ENCODE results near the gene DCAF6. TPM values are rescaled to one million over a fixed set of nuclear protein-coding genes. Genes with fewer than 3 reads are reported as not detected.

The DCAF6 gene
- total RNA-seq, 1 donor from 2014 or later = 28.6 TPM

DNA sequence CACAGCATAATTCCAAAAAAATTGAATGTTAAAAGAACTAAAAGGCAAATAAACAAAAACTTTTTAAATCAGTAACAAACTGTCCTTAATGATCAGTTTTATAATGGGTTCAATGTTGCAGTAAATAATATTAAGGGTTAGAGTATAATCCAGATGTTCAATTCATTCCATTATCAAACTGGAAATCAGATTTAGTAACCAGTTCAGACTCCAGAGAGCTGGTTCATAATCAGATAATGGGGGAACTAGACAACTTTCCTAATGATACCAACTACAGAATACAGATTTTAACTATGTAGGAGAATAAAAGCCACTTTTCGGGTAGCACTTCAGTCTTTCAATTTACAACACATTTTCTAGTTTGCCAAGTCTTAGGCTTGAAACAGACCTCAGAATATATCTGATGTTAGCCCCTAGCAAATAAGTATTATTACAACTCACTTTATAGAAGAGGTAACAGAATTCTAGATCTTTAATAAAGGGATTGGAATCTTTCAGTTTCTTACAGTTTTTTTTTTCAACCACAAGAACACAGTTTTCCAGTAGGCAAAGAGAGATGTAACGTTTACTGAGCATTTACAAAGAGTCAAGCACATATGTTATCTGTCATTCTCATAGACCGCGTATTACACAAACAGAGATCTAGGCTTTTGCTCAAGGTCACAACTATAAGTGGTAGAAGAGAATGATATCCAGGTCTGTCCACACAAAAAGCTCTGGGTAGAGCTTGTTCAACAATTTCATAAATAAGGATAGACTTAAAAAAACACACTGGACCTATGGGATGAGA lies 1.9 kb upstream of the DCAF6 start:
- H2AFZ ChIP-seq (replicated peaks) = no peak overlapping the region
- H3K27ac Mint-ChIP-seq = peak overlapping the region; percentile 97
- peaks cover 2% of the 10 kb centered on the region for H3K36me3 Mint-ChIP-seq
- no peak for DNase-seq (ENCODE audit: low spot score)
- peaks cover 29% of the 10 kb centered on the region for H3F3A ChIP-seq (ENCODE audit: low read depth)
- H3K9ac ChIP-seq = peak overlapping the region; percentile 57
- no peaks in the 10 kb centered on the region for H3K27me3 ChIP-seq
- peak overlapping the region; percentile 80 for H3K4me2 ChIP-seq
- peaks cover 47% of the 10 kb centered on the region for H3K79me2 ChIP-seq (ENCODE audit: low read depth)
- H3K4me3 ChIP-seq = peak overlapping the region; percentile 81
- no peaks in the 10 kb centered on the region for H3K27me3 Mint-ChIP-seq (ENCODE audit: insufficient read depth, low read depth)
- TF ChIP-seq EZH2phosphoT487 (IDR thresholded peaks at IDR 0.05) (no peak), EZH2 (IDR thresholded peaks at IDR 0.05) (no peak)
- TF ChIP-seq, protein P1, sequence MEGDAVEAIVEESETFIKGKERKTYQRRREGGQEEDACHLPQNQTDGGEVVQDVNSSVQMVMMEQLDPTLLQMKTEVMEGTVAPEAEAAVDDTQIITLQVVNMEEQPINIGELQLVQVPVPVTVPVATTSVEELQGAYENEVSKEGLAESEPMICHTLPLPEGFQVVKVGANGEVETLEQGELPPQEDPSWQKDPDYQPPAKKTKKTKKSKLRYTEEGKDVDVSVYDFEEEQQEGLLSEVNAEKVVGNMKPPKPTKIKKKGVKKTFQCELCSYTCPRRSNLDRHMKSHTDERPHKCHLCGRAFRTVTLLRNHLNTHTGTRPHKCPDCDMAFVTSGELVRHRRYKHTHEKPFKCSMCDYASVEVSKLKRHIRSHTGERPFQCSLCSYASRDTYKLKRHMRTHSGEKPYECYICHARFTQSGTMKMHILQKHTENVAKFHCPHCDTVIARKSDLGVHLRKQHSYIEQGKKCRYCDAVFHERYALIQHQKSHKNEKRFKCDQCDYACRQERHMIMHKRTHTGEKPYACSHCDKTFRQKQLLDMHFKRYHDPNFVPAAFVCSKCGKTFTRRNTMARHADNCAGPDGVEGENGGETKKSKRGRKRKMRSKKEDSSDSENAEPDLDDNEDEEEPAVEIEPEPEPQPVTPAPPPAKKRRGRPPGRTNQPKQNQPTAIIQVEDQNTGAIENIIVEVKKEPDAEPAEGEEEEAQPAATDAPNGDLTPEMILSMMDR (IDR thresholded peaks at IDR 0.05) = no peak
- H3K9me3 ChIP-seq (ENCODE audit: low read depth) = no peaks in the 10 kb centered on the region
- H3K4me3 Mint-ChIP-seq = peak overlapping the region; percentile 97
- H3K36me3 ChIP-seq = no peaks in the 10 kb centered on the region
- H4K20me1 ChIP-seq (ENCODE audit: low read depth) = peaks cover 4% of the 10 kb centered on the region
- peaks cover 21% of the 10 kb centered on the region for H3K4me1 Mint-ChIP-seq
- no peak overlapping the region for H3K27ac ChIP-seq
- H3K9me3 Mint-ChIP-seq = no peaks in the 10 kb centered on the region
- H3K4me1 ChIP-seq = peaks cover 17% of the 10 kb centered on the region

DNA sequence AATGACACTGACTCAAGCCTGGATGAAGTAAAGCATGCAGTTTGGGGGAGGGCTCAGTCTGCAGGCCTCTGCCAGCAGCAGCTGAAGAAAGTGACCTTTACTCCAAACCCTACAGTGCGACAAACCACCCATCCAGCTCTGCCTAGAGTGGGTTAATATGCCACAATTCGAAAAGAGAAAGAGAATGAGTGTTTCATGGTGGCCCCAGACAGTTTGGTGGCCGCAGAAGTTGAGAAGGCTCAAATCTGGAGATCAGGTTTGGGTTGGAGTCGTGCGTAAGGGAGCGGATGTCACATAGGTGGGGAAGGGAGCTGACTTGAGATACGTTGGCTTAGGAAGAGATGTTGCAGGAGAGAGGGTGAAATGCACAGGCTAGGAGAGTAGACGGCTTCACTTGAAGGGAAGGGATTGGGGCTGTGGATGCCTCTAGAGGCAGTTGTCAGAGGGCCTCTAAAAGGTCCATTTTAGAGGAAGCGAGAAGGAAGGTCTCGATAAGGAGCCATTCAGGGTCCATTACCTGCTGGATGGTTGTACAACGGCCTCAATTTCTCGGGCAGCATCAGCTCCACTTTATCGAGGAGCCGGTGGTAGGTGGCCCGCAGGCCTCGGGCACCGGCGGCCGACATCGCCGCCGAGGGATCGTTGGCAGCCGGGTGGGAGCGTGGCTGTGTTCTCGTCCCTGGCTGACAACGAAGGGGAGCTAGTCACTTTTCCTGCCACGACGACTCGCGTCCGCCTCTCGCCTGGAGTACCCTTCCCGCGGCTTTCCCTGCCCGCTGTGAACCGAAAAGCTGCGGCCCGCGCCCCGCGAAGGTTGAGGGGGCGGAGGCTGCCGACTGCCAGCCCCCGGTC lies 1.0 kb upstream of the DCAF6 start:
- peaks cover 29% of the 10 kb centered on the region for H3F3A ChIP-seq (ENCODE audit: low read depth)
- peak overlapping the region; percentile 81 for H3K4me3 ChIP-seq
- H3K27me3 ChIP-seq = no peaks in the 10 kb centered on the region
- Mint-ChIP-seq H3K27me3 (ENCODE audit: insufficient read depth, low read depth) (no peaks in the 10 kb centered on the region), H3K27ac (peak overlapping the region; percentile 97), H3K36me3 (peaks cover 2% of the 10 kb centered on the region), H3K4me1 (peaks cover 21% of the 10 kb centered on the region), H3K9me3 (no peaks in the 10 kb centered on the region), H3K4me3 (peak overlapping the region; percentile 97)
- TF ChIP-seq, protein P1 (IDR thresholded peaks at IDR 0.05) = no peak
- TF ChIP-seq EZH2phosphoT487 (IDR thresholded peaks at IDR 0.05) = no peak
- TF ChIP-seq EZH2 (IDR thresholded peaks at IDR 0.05) = peak; percentile 8
- H3K27ac ChIP-seq = no peak overlapping the region
- peak overlapping the region; percentile 65 for H2AFZ ChIP-seq (replicated peaks)
- no peaks in the 10 kb centered on the region for H3K9me3 ChIP-seq (ENCODE audit: low read depth)
- H3K79me2 ChIP-seq (ENCODE audit: low read depth) = peaks cover 53% of the 10 kb centered on the region
- H4K20me1 ChIP-seq (ENCODE audit: low read depth) = peaks cover 4% of the 10 kb centered on the region
- DNase-seq (ENCODE audit: low spot score) = no peak
- peak overlapping the region; percentile 80 for H3K4me2 ChIP-seq
- H3K36me3 ChIP-seq = no peaks in the 10 kb centered on the region
- peak overlapping the region; percentile 57 for H3K9ac ChIP-seq
- H3K4me1 ChIP-seq = peaks cover 17% of the 10 kb centered on the region

DNA sequence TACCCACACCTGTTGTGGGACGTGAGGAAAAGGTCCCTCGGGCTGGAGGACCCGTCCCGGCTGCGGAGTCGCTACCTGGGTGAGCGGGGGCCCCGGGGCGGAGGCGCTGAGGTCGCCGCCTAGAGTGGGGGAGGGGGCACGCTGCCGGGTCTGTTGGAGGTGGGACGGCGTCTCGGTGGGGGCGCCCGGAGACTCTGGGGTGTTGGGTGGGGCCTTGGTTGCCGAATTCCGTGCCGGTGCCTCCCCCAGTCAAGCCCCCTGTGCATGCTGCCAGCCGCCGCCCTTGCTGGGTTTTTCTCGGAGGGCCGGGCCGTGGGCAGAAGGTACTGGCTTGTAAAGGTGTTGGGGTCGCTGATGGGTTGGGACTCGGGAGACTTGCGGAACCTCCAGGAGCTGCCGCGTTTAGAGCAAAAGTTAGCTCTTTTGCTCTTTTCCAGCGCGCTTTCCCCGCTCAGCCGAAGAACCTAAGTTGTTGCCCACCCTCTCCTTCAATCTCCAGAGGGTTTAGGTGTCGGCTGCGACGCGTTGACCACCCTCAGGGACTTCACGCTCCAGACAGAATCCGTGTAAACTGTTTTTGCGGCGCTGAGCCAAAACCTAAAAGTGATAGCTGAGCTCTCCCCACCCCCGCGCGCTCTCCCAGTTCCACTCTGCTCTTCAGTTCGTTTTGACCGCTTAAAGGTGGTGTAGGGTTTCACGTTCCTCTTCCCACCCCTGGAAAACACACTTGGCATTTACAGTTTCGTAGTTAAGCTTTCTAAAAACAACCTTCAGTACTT lies 636 bp downstream of the DCAF6 start, which contains the start of gene MPC2:
Gene MPC2 (minus strand): TSS at position 143 of the 779 bp plus-strand sequence. CDS start 1,231 bp downstream, outside the sequence.
- H2AFZ ChIP-seq (replicated peaks) = peak within 1 kb of the TSS; percentile 65
- peaks cover 29% of the 10 kb centered on the region for H3F3A ChIP-seq (ENCODE audit: low read depth)
- H3K36me3 ChIP-seq = no peaks in the 10 kb centered on the region
- peak within 1 kb of the TSS; percentile 92 for H3K27ac ChIP-seq
- Mint-ChIP-seq H3K36me3 (peaks cover 5% of the 10 kb centered on the region), H3K4me1 (peaks cover 21% of the 10 kb centered on the region), H3K27ac (peak within 1 kb of the TSS; percentile 100), H3K4me3 (peak within 1 kb of the TSS; percentile 97), H3K27me3 (ENCODE audit: insufficient read depth, low read depth) (no peaks in the 10 kb centered on the region), H3K9me3 (no peaks in the 10 kb centered on the region)
- peak within 1 kb of the TSS; percentile 85 for H3K9ac ChIP-seq
- peaks cover 17% of the 10 kb centered on the region for H3K4me1 ChIP-seq
- no peaks in the 10 kb centered on the region for H3K27me3 ChIP-seq
- peak within 1 kb of the TSS; percentile 97 for H3K4me2 ChIP-seq
- H3K4me3 ChIP-seq = peak within 1 kb of the TSS; percentile 81
- peaks cover 4% of the 10 kb centered on the region for H4K20me1 ChIP-seq (ENCODE audit: low read depth)
- peak; percentile 78 for DNase-seq (ENCODE audit: low spot score)
- TF ChIP-seq EZH2phosphoT487 (IDR thresholded peaks at IDR 0.05) (no peak), EZH2 (IDR thresholded peaks at IDR 0.05) (no peak)
- TF ChIP-seq, protein P1 (IDR thresholded peaks at IDR 0.05) = no peak
- H3K79me2 ChIP-seq (ENCODE audit: low read depth) = peaks cover 62% of the 10 kb centered on the region
- H3K9me3 ChIP-seq (ENCODE audit: low read depth) = no peaks in the 10 kb centered on the region
